ENCODE data around the gene IGLL5.

The IGLL5 gene

DNA sequence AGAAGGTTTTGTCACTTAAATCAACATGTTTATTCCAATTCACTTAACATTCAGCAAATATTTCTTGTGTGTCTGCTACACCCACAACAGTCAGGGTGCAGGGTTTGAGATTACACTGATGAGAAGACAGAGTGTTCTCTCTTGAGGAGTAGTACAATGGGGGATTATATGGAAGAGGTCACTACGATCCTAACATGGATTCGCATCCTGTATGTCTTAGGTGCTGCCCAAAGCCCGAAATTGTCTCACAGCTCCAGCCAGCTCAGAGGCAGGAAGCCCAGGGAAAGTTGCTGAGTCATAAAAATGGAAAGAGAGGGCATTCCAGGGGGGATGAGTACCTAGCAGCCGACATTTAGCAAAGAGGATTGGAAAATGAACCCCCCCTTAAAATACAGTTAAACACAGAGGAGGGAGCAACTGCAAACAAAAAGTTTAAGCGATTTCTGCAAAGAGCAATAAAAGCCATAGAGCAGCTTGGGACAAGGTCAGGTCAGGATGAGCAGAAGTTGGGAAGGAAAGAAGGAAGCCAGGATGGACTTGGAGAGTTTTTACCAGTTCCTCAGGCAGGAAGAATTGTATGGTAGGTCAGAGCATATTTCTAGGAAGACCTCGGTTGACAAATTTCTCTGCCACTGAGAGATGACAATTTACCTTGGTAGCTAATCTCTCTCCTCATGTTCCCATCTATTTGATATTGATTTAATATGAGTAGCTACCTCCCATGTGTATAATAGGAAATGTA, 49.5 kb downstream of the IGLL5 start:
- in situ Hi-C loops (cut with HindIII; ENCODE audit: low sequenced_read_pairs), result loop anchor here (10.0 kb wide), 1 partner anchor 72 kb away; no protein-coding TSS in a partner anchor

DNA sequence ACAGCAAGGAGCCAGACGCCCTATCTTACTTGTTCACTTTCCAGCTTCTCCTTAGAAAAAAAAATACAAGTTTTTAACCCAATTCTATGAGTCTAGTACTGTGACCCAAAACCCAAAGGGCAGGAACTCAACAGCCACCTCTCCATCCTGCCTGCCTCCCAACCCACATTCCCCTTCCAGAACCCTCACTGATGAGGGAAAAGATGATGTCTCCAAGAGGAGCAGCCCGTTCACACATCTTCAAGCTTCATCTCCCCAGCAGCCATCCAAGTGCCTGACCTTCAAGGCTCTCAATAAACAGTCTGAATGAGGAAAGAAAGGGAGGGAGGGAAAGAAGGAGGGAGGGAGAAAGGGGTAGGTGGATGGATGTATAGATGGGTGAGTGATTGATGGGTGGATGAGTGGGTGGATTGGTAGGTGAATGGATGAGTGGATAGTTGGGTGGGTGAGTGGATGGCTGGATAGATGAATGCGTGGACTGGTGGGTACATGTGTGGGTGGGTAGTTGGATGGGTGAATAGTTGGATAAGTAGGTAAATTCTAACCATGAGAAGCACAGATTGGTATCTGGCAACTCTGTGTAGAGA, 50.4 kb downstream of the IGLL5 start:
- in situ Hi-C loops (cut with HindIII; ENCODE audit: low sequenced_read_pairs), result loop anchor here (10.0 kb wide), 1 partner anchor 73 kb away; no protein-coding TSS in a partner anchor

DNA sequence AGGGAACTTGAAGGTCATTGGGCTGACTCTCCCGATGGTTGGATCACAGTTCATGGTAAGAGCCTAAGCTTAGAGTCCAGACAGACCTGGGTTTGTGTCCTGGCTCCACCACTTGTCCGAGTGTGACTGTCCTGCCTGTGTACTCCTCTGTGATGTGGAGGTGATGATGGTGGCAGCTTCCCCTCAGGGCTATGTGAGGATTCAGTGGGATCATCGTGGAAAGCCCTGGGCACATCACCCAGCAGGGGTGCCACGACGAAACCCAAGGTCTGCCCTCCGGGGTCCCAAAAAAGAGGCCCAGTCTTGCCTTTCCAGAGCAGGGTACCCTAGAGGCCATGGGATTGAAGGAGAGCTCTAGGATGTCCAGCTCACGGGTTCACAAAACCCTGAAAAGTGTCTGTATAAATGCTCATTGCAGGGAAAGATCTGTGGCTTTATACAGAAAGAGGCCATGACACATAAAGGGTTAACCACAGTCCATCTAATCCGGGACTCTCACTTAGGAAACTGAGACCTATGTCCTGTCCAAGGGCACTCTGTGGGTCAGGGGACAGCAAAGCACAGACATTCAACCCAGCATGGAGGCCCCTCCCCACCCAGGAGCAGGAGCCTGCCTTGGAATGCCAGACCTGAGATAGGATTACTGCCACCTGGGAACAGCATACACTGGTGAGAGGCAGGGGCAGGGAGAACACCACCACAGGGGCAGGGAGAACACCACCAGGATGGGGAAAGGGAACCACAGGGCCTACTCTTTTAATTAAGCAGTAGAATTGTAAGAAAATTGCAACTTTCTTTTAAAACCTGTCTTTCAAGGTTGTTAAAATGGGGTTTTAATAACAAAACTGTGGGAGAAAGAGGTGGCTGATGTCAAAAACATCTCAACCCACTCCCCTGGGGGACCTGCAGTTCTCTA, 51.3 kb downstream of the IGLL5 start:
- in situ Hi-C loops (cut with HindIII; ENCODE audit: low sequenced_read_pairs), result loop anchor here (10.0 kb wide), 1 partner anchor 74 kb away; no protein-coding TSS in a partner anchor

DNA sequence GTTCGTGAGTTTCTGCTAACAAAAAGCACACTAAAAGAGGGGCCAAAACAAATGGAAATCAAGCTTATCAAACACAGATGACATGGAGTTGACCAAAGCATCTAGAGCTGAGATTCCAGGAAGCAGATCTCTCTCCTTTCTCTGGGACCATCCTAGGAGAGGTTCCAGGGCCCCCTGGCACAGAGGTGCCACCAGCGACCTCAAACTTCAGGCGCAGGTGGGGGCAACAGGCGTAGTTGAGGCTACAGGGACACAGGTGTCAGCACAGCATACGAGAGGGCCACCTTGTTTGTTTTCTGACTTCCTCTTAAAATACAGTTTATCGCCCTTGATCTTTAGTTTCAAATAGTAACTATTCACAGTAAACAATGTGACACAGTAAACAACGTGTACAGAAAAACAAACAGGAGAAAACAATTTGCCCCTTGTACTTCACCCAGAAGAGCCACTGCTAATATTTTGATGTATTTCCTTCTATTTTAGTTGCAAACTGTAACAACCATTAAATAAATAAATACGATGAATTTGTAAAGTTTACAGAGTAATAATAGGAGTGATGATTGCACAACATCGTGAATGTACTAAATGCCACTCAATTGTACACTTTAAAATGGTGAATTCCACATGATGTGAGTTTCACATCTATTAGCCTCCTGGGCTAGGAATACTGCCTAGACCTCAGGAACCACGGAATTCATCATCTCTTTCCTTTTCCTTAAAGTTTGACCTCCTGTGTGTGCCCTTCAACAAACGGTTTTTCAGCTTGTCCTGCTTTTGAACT, 52.2 kb downstream of the IGLL5 start:
- in situ Hi-C loops (cut with HindIII; ENCODE audit: low sequenced_read_pairs), result loop anchor here (10.0 kb wide), 1 partner anchor 75 kb away; no protein-coding TSS in a partner anchor

DNA sequence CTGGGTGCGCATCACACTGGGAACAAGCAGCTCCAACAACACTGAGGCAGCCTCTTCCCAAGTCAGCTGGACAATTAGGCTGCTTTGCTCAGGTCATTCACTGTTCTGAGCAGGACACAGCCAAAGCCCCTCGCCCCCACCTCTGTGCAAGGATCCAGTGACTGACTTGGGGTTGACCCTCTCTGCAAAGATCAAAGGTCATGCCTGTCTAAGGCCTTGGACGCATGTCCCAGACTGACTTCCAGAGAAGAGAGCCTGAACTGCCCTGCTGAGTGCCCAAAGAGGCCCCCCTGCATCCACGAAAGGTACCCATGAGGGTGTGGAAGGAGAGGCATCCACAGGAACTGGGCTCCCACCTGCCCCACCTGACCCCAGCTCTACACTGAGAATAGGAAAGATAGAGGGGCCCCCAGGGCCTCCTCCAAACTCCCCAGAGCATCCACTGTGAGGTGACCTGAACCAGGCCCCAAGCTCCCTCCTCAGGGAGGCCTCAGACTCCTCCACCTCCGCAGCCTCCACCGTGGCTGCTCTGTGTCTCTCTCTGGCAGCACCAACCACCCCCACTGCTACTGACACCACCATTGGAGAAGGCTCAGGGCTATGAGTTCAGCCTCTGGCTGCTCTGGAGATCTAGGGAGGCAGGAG, 53.5 kb downstream of the IGLL5 start:
- in situ Hi-C loops (cut with HindIII; ENCODE audit: low sequenced_read_pairs), result no loop called here

DNA sequence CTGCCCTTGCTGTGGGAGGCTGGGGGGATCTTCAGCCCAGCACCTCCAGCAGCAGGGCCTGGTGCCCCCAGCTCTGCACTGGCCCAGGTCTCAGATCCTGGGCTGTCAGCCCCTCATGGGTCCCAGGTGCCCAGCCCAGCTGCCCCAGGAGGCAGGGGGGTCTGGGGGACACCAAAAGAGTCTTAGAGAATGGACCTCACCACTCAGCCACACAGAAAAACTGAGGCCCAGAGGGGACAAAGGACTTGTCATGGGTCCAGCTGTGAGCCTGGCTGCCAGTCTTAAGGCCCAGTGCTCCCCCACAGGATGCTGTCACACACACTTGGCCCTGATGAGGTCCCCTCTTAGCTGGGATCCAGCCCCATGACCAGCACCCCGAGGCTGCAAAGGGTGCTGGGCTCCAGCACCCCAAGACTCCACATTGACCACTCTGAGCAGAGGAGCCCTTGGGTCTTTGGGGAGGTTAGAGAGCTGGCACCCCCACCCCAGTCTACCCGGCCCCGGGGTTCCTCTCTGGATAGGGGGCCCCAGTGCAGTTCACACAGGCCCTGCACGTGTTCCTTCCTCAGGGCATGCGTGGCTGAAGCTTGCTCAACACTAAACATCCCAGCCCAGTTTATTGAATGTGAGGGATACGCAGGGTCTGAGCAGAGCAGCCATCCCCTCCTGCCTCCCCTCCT, 54.4 kb downstream of the IGLL5 start:
- in situ Hi-C loops (cut with HindIII; ENCODE audit: low sequenced_read_pairs), result no loop called here

DNA sequence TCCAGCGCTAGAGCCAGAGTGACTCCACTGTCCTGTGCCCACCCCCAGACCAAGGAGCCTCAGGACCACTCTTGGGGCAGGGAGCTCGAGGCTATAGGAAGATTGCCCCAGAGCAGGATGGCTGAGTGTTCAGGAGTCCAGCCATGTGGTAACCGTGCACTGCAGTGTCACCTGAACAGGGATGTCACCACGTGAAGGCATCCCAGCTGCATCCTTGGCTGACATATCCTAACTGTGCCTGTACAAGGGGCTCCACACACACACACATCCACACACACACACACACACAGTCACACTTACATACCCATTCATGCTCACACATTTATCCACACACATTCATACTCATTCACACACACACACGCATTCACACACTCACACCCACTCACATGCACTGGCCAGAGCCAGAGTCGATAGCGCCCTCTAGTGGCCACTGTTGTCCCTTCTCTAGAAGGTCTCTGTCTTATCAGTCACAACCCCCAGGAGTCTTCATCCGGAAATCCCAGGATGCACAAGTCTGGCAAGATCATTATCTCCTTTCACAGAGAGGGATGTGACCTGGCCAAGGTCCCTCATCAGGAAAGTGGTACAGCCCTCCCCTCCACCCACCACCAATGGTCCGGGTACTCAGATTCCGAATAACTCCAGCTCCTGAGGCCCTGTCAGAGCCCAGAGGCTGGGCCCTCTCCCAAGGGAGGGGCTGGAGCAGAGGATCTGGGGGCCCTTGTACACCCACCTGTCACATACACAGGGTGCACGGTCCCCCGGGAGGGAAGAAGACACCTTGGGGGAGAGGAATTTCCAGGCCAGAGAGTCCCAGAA, 55.1 kb downstream of the IGLL5 start:
- in situ Hi-C loops (cut with HindIII; ENCODE audit: low sequenced_read_pairs), result no loop called here

DNA sequence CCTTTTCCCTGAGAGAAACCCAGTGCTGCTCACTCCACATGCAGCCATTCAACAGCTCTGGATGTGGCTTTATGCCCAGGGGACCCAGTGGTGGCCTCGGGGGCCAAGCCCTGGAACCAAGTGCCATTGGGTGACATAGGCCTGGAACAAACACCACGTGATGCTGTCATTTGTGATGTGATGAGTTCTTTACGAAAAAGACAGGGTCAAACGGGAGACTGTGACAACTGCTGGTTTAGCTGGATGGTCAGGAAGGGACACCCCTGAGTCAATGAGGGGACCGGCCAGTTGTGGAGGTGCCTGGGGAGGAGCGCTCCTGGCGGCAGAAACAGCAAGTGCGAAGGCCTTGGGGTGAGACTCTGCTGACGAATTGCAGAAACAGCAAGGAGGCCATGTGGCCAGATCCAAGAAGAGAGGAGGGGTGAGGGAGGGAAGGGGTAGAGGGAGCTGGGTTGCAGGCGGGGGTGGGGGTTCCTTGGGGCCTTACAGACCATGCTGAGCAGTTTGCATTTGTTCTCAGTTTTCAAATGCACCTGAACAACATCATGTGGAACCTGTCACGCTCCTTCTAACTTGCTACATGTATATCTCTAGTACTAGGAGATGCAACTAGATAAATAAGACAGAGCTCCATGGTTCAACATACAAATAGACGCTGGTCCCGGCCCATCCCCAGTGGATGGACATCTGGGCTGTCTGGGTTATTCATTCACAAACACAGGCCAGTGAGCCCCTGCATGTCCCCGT, 56.1 kb downstream of the IGLL5 start:
- in situ Hi-C loops (cut with HindIII; ENCODE audit: low sequenced_read_pairs), result no loop called here

DNA sequence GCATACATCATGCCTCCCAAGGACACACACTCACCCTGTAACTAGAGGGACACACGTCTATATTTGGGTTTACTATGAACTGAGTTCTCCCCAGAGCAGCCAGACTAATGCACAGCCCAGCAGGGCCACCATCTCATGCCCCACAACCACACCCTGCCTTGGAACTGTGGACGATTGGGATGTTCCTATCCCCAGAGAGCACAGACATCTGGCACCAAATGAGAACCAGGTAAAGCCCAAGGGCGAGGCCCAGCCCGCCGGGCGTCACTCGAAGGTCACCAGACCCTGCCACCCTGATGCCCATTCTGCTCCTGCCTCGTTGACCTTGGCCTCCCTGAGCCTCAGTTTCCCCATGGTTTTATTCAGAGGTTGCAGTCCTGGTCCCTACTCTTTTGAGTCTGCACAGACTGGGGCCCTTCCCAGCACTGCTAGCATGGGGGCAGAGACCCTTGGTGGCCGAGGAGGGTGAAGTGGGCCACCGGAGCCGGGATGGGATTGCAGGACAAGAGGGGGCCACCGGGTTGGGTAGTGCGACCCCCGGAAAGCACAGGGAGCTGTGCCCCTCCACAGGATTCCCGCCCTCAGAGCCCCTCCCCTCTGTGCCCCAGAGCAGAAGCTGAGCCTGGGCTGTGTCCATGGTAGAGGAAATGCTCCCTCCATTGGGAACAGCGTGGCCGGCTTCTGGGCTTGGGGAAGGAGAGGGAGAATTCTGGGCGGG, 56.8 kb downstream of the IGLL5 start:
- in situ Hi-C loops (cut with HindIII; ENCODE audit: low sequenced_read_pairs), result no loop called here

DNA sequence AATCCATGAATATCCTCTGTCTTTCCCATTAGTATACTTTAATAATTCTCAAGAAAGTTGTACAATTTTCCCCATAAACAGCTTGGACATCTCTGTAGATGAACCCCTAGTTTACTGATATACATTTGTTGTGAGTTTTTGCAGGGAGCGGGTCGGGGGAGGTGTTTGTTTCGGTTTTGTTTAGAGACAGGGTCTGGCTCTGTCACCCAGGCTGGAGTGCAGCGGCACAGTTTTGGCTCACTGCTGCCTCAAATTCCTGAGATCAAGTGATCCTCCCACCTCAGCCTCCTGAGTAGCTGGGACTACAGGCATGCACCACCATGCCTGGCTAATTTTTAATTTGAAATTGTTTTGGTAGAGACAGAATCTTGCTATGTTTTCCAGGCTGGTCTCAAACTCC, 57.6 kb downstream of the IGLL5 start:
- in situ Hi-C loops (cut with HindIII; ENCODE audit: low sequenced_read_pairs), result no loop called here

Data from endothelial cell of hepatic sinusoid (primary cell).